ENCODE measurements around the gene C14orf39. TPM values are rescaled to one million over a fixed set of nuclear protein-coding genes. Genes with fewer than 3 reads are reported as not detected.
"Not testable (repeated sequence)": the region's sequence is repeated elsewhere in the genome, so short reads cannot be mapped to it uniquely, and the experiment has no call there.

C14orf39 gene
- total and polyA plus RNA-seq, 4 donors, result 0.60 TPM; not detected in 3

GRCh38 chr14:60430276-60430675, 55.6 kb downstream of the C14orf39 start:
- no peaks in the 10 kb centered on the region for H3K4me1 ChIP-seq (ENCODE audit: control insufficient read depth in 1 of 2, insufficient read depth in 2 of 2, low read length in 2 of 2)
- ATAC-seq (ENCODE audit: low FRiP score), result no peak
- no peak overlapping the region for H3K4me3 ChIP-seq (ENCODE audit: low read length in 2 of 2)

GRCh38 chr14:60420050-60420449, 65.8 kb downstream of the C14orf39 start:
- intact Hi-C loops (cut with DNase I), result no loop called here
- no peak for DNase-seq
- H3K36me3 ChIP-seq (ENCODE audit: control insufficient read depth in 1 of 2, insufficient read depth in 2 of 2, low read length in 1 of 2), result no peaks in the 10 kb centered on the region
- no peaks in the 10 kb centered on the region for H3K4me1 ChIP-seq (ENCODE audit: control insufficient read depth in 1 of 2, insufficient read depth in 2 of 2, low read length in 2 of 2)
- 83 to 85% methylated on average over 5 of the region's 5 CpGs for WGBS, 2 donors
- H3K27ac ChIP-seq (ENCODE audit: low read depth in 1 of 2, low read length in 2 of 2), result no peak overlapping the region
- peaks cover 2% of the 10 kb centered on the region for H3K9me3 ChIP-seq (ENCODE audit: control insufficient read depth, low read length)
- H3K4me3 ChIP-seq (ENCODE audit: low read length in 2 of 2), result no peak overlapping the region
- no peak for ATAC-seq (ENCODE audit: low FRiP score)
- no peaks in the 10 kb centered on the region for H3K27me3 ChIP-seq (ENCODE audit: control insufficient read depth in 1 of 2, insufficient read depth in 2 of 2, low read length in 1 of 2)

More at GRCh38 chr14:60430276-60430675, 55.6 kb downstream of the C14orf39 start:
- Histone ChIP-seq H3K27ac (ENCODE audit: low read depth in 1 of 2, low read length in 2 of 2) (no peak overlapping the region), H3K9me3 (ENCODE audit: control insufficient read depth, low read length) (no peaks in the 10 kb centered on the region), H3K36me3 (ENCODE audit: control insufficient read depth in 1 of 2, insufficient read depth in 2 of 2, low read length in 1 of 2) (no peaks in the 10 kb centered on the region), H3K27me3 (ENCODE audit: control insufficient read depth in 1 of 2, insufficient read depth in 2 of 2, low read length in 1 of 2) (no peaks in the 10 kb centered on the region)
- DNase-seq, result no peak
- intact Hi-C loops (cut with DNase I), result no loop called here
- WGBS, 2 donors, result 50 to 51% methylated on average over 2 of the region's 2 CpGs

DNA sequence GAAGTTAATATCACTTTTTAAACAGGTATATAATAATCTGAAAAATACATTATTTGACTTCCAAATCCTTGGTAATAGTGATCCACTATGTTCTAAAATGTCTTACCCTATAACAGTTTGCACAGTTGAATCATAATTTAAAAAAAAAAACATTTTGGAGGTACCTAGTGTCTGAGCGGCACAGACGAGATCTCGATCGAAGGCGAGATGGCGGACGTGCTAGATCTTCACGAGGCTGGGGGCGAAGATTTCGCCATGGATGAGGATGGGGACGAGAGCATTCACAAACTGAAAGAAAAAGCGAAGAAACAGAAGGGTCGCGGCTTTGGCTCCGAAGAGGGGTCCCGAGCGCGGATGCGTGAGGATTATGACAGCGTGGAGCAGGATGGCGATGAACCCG, 88.3 kb downstream of the C14orf39 start:
- H3K27me3 ChIP-seq (ENCODE audit: control insufficient read depth in 1 of 2, insufficient read depth in 2 of 2, low read length in 1 of 2); H3K36me3 ChIP-seq (ENCODE audit: control insufficient read depth in 1 of 2, insufficient read depth in 2 of 2, low read length in 1 of 2); intact Hi-C loops (cut with DNase I); H3K27ac ChIP-seq (ENCODE audit: low read depth in 1 of 2, low read length in 2 of 2); ATAC-seq (ENCODE audit: low FRiP score); H3K9me3 ChIP-seq (ENCODE audit: control insufficient read depth, low read length); H3K4me3 ChIP-seq (ENCODE audit: low read length in 2 of 2); H3K4me1 ChIP-seq (ENCODE audit: control insufficient read depth in 1 of 2, insufficient read depth in 2 of 2, low read length in 2 of 2); DNase-seq: not testable (repeated sequence)
- 95% methylated on average over 22 of the region's 22 CpGs for WGBS, 2 donors

- 46 to 52% methylated on average over 2 of the region's 2 CpGs for WGBS, 2 donors
- no peaks in the 10 kb centered on the region for H3K36me3 ChIP-seq (ENCODE audit: control insufficient read depth in 1 of 2, insufficient read depth in 2 of 2, low read length in 1 of 2)
Measured at GRCh38 chr14:60396718-60397343, 89.0 kb downstream of the C14orf39 start.

More at GRCh38 chr14:60396718-60397343, 89.0 kb downstream of the C14orf39 start:
- Histone ChIP-seq H3K4me3 (ENCODE audit: low read length in 2 of 2) (no peak overlapping the region), H3K27me3 (ENCODE audit: control insufficient read depth in 1 of 2, insufficient read depth in 2 of 2, low read length in 1 of 2) (no peaks in the 10 kb centered on the region), H3K9me3 (ENCODE audit: control insufficient read depth, low read length) (no peaks in the 10 kb centered on the region), H3K27ac (ENCODE audit: low read depth in 1 of 2, low read length in 2 of 2) (no peak overlapping the region), H3K4me1 (ENCODE audit: control insufficient read depth in 1 of 2, insufficient read depth in 2 of 2, low read length in 2 of 2) (no peaks in the 10 kb centered on the region)
- ATAC-seq (ENCODE audit: low FRiP score) (no peak), DNase-seq (no peak)
- intact Hi-C loops (cut with DNase I), result no loop called here

Other genes with a start within 250 kb of the C14orf39 start
- 10 to 100 TPM; 61.8 to 63.7 TPM for gene PPM1A, start 236.8 kb downstream of the C14orf39 start, total RNA-seq
- 10 to 100 TPM; 26.4 to 42.2 TPM for gene PPM1A, start 236.8 kb downstream of the C14orf39 start, polyA plus RNA-seq
- gene SIX6, start 23.1 kb upstream of the C14orf39 start, total RNA-seq, result not detected
- not detected for gene SIX6, start 23.1 kb upstream of the C14orf39 start, polyA plus RNA-seq
- 10 to 100 TPM in 1 of 2 donors, 1 to 10 TPM in 1; 2.2 to 10.6 TPM for gene SIX1, start 163.4 kb upstream of the C14orf39 start, total RNA-seq
- 1 to 10 TPM in 1 of 2 donors, under 1 TPM in 1; 0.10 to 1.5 TPM for gene SIX1, start 163.4 kb upstream of the C14orf39 start, polyA plus RNA-seq
- gene SIX4, start 238.3 kb upstream of the C14orf39 start, total RNA-seq, result 1 to 10 TPM; 3.0 to 6.0 TPM
- gene SIX4, start 238.3 kb upstream of the C14orf39 start, polyA plus RNA-seq, result under 1 TPM; 0.50 to 0.82 TPM
- gene MNAT1, start 248.7 kb upstream of the C14orf39 start, total RNA-seq, result 10 to 100 TPM; 38.2 to 41.1 TPM
- 10 to 100 TPM; 23.7 to 25.7 TPM for gene MNAT1, start 248.7 kb upstream of the C14orf39 start, polyA plus RNA-seq

Measured in aorta (tissue), 5 donors.